Effector memory CD4-positive, alpha-beta T cell (primary cell): ENCODE data around the gene ARFRP1.
"Not testable (repeated sequence)": the region's sequence is repeated elsewhere in the genome, so short reads cannot be mapped to it uniquely, and the experiment has no call there.

Experiments used
- DNase-seq, 3 donors: peaks; one replicate each; pipeline ENCODE4 v3.0.0-alpha.2; 2020
- H3K27ac ChIP-seq: 2 replicates; pipeline ENCODE4 v1.7.0; 2013; ENCODE audit warnings: mild to moderate bottlenecking, low read length, moderate library complexity; ENCODE audit not compliant: insufficient read depth, poor library complexity, severe bottlenecking
- H3K27me3 ChIP-seq: replicated peaks from 2 replicates; pipeline ENCODE4 v1.7.0; 2013; ENCODE audit warnings: mild to moderate bottlenecking, low read length; ENCODE audit not compliant: insufficient read depth, control insufficient read depth, poor library complexity, severe bottlenecking
- H3K36me3 ChIP-seq: 2 replicates; pipeline ENCODE4 v1.7.0; 2013; ENCODE audit warnings: mild to moderate bottlenecking, low read length, moderate library complexity; ENCODE audit not compliant: control insufficient read depth, insufficient read depth
- H3K4me1 ChIP-seq: 2 replicates; pipeline ENCODE4 v1.7.0; 2013; ENCODE audit warnings: low read length, mild to moderate bottlenecking; ENCODE audit not compliant: control insufficient read depth, insufficient read depth, poor library complexity, severe bottlenecking
- H3K4me3 ChIP-seq: 2 replicates; pipeline ENCODE4 v1.7.0; 2013; ENCODE audit warnings: low read length, low read depth, mild to moderate bottlenecking; ENCODE audit not compliant: insufficient read depth, poor library complexity, severe bottlenecking
- H3K9me3 ChIP-seq: 2 replicates; pipeline ENCODE4 v1.7.0; 2013; ENCODE audit warnings: mild to moderate bottlenecking, low read length, moderate library complexity; ENCODE audit not compliant: control insufficient read depth

Gene ARFRP1

GRCh38 chr20:63672666-63673065 is 35.1 kb downstream of the ARFRP1 start:
- no peak for DNase-seq
- Histone ChIP-seq H3K27ac (no peak overlapping the region), H3K36me3 (peaks cover 10% of the 10 kb centered on the region), H3K4me3 (no peak overlapping the region), H3K9me3 (no peaks in the 10 kb centered on the region), H3K27me3 (no peaks in the 10 kb centered on the region), H3K4me1 (no peaks in the 10 kb centered on the region)

- H3K27me3 ChIP-seq, H3K4me1 ChIP-seq, DNase-seq, H3K9me3 ChIP-seq, H3K27ac ChIP-seq, H3K4me3 ChIP-seq: not testable (repeated sequence)
- H3K36me3 ChIP-seq = peaks cover 17% of the 10 kb centered on the region
These were observed 36.1 kb downstream of the ARFRP1 start for GRCh38 chr20:63671695-63672094.

GRCh38 chr20:63668351-63668750 is 39.4 kb downstream of the ARFRP1 start:
- DNase-seq = no peak
- H3K27ac ChIP-seq = no peak overlapping the region
- H3K4me1 ChIP-seq = no peaks in the 10 kb centered on the region
- no peak overlapping the region for H3K4me3 ChIP-seq
- H3K36me3 ChIP-seq = peaks cover 28% of the 10 kb centered on the region
- H3K9me3 ChIP-seq = no peaks in the 10 kb centered on the region
- H3K27me3 ChIP-seq = no peaks in the 10 kb centered on the region

GRCh38 chr20:63667858-63668257 is 39.9 kb downstream of the ARFRP1 start:
- no peak for DNase-seq
- Histone ChIP-seq H3K4me1 (no peaks in the 10 kb centered on the region), H3K27me3 (no peaks in the 10 kb centered on the region), H3K4me3 (no peak overlapping the region), H3K27ac (no peak overlapping the region), H3K9me3 (no peaks in the 10 kb centered on the region), H3K36me3 (peaks cover 32% of the 10 kb centered on the region)

- DNase-seq = no peak
- H3K4me1 ChIP-seq = no peaks in the 10 kb centered on the region
- H3K27me3 ChIP-seq = no peaks in the 10 kb centered on the region
- no peak overlapping the region for H3K27ac ChIP-seq
- no peak overlapping the region for H3K4me3 ChIP-seq
- no peaks in the 10 kb centered on the region for H3K9me3 ChIP-seq
- peaks cover 46% of the 10 kb centered on the region for H3K36me3 ChIP-seq
These were observed 42.1 kb downstream of the ARFRP1 start for GRCh38 chr20:63665708-63666107.

- no peaks in the 10 kb centered on the region for H3K27me3 ChIP-seq
These were observed 42.7 kb downstream of the ARFRP1 start for GRCh38 chr20:63664861-63665594.

GRCh38 chr20:63664143-63664851 is 43.5 kb downstream of the ARFRP1 start:
- Histone ChIP-seq H3K4me3 (no peak overlapping the region), H3K9me3 (no peaks in the 10 kb centered on the region), H3K27me3 (no peaks in the 10 kb centered on the region), H3K36me3 (peaks cover 46% of the 10 kb centered on the region), H3K4me1 (peaks cover under 1% of the 10 kb centered on the region), H3K27ac (no peak overlapping the region)
- DNase-seq = no peak

More at GRCh38 chr20:63664861-63665594, 42.7 kb downstream of the ARFRP1 start:
- Histone ChIP-seq H3K9me3 (no peaks in the 10 kb centered on the region), H3K4me3 (no peak overlapping the region), H3K27ac (no peak overlapping the region), H3K4me1 (no peaks in the 10 kb centered on the region), H3K36me3 (peaks cover 46% of the 10 kb centered on the region)
- DNase-seq = no peak

GRCh38 chr20:63663332-63664066 is 44.3 kb downstream of the ARFRP1 start:
- Histone ChIP-seq H3K36me3 (peaks cover 44% of the 10 kb centered on the region), H3K4me1 (peaks cover 7% of the 10 kb centered on the region), H3K4me3 (no peak overlapping the region), H3K27me3 (no peaks in the 10 kb centered on the region), H3K27ac (no peak overlapping the region), H3K9me3 (no peaks in the 10 kb centered on the region)
- no peak for DNase-seq

- no peak for DNase-seq
- H3K36me3 ChIP-seq = peaks cover 37% of the 10 kb centered on the region
- H3K9me3 ChIP-seq = no peaks in the 10 kb centered on the region
- H3K27me3 ChIP-seq = no peaks in the 10 kb centered on the region
- H3K27ac ChIP-seq = no peak overlapping the region
- H3K4me1 ChIP-seq = peaks cover 10% of the 10 kb centered on the region
- no peak overlapping the region for H3K4me3 ChIP-seq
These were observed 45.0 kb downstream of the ARFRP1 start for GRCh38 chr20:63662813-63663189.
